Hematopoietic multipotent progenitor cell treated with erythropoietin and hydrocortisone succinate and interleukin-3 and kit ligand, for 17 days (in vitro differentiated cells): ENCODE results near the gene KCTD16.

ENCODE experiments used
- DNase-seq: peaks from one replicate; pipeline ENCODE4 v3.0.0-alpha.2; 2015; ENCODE audit warnings: low spot score

KCTD16 gene

GRCh38 chr5:144335561-144335960 is 164.9 kb downstream of the KCTD16 start:
- DNase-seq: no peak

GRCh38 chr5:144336191-144336961 is 165.7 kb downstream of the KCTD16 start:
- no peak for DNase-seq

- DNase-seq: no peak
These were observed 181.7 kb downstream of the KCTD16 start for GRCh38 chr5:144352330-144352729.

- DNase-seq: no peak
These were observed 182.2 kb downstream of the KCTD16 start for GRCh38 chr5:144352732-144353317.

GRCh38 chr5:144356489-144356888 is 185.8 kb downstream of the KCTD16 start:
- no peak for DNase-seq

GRCh38 chr5:144361406-144361805 is 190.7 kb downstream of the KCTD16 start:
- no peak for DNase-seq

- DNase-seq: no peak
These were observed 195.2 kb downstream of the KCTD16 start for GRCh38 chr5:144365885-144366284.

GRCh38 chr5:144367991-144368390 is 197.3 kb downstream of the KCTD16 start:
- no peak for DNase-seq

- no peak for DNase-seq
These were observed 197.9 kb downstream of the KCTD16 start for GRCh38 chr5:144368556-144368955.

GRCh38 chr5:144369006-144369405 is 198.3 kb downstream of the KCTD16 start:
- no peak for DNase-seq

GRCh38 chr5:144370273-144370672 is 199.6 kb downstream of the KCTD16 start:
- no peak for DNase-seq

- no peak for DNase-seq
These were observed 204.0 kb downstream of the KCTD16 start for GRCh38 chr5:144374637-144375036.

- no peak for DNase-seq
These were observed 206.5 kb downstream of the KCTD16 start for GRCh38 chr5:144377207-144377606.

- no peak for DNase-seq
These were observed 208.0 kb downstream of the KCTD16 start for GRCh38 chr5:144378681-144379080.

- DNase-seq: no peak
These were observed 214.9 kb downstream of the KCTD16 start for GRCh38 chr5:144385597-144385996.

- no peak for DNase-seq
These were observed 215.6 kb downstream of the KCTD16 start for GRCh38 chr5:144386315-144386714.

- no peak for DNase-seq
These were observed 219.5 kb downstream of the KCTD16 start for GRCh38 chr5:144390133-144390532.

- no peak for DNase-seq
These were observed 220.4 kb downstream of the KCTD16 start for GRCh38 chr5:144391044-144391443.

GRCh38 chr5:144393641-144394435 is 223.2 kb downstream of the KCTD16 start:
- DNase-seq: no peak

GRCh38 chr5:144395704-144396103 is 225.0 kb downstream of the KCTD16 start:
- DNase-seq: no peak

GRCh38 chr5:144403058-144403457 is 232.4 kb downstream of the KCTD16 start:
- no peak for DNase-seq

- DNase-seq: no peak
These were observed 233.2 kb downstream of the KCTD16 start for GRCh38 chr5:144403817-144404420.

- DNase-seq: no peak
These were observed 234.0 kb downstream of the KCTD16 start for GRCh38 chr5:144404672-144405071.
